OCI-LY1 (cell line): ENCODE data around the gene ZNF441.

Experiments used
- H2AFZ ChIP-seq: fragments of 200-600 bp; sonication (generic), shearing (Covaris generic); 2 replicates; pipeline ENCODE4 v1.6.0; 2014; ENCODE audit warnings: antibody characterized with exemption, mild to moderate bottlenecking, low read length
- H3F3A ChIP-seq: fragments of 200-600 bp; sonication (generic), shearing (Covaris generic); 2 replicates; pipeline ENCODE4 v1.6.0; 2014; ENCODE audit warnings: mild to moderate bottlenecking, antibody characterized with exemption, low read length, moderate library complexity; ENCODE audit not compliant: insufficient read depth
- H3K27ac ChIP-seq: fragments of 200-600 bp; sonication (generic); 2 replicates; pipeline ENCODE4 v1.5.1; 2014; ENCODE audit warnings: low read length, mixed run types, mild to moderate bottlenecking, low read depth; ENCODE audit not compliant: poor library complexity, severe bottlenecking
- H3K27me3 ChIP-seq: fragments of 200-600 bp; sonication (generic); 2 replicates; pipeline ENCODE4 v1.6.0; 2014; ENCODE audit warnings: antibody characterized with exemption, mild to moderate bottlenecking, low read length, moderate library complexity; ENCODE audit not compliant: insufficient read depth
- H3K36me3 ChIP-seq: fragments of 200-600 bp; sonication (generic); 2 replicates; pipeline ENCODE4 v1.6.1; 2014; ENCODE audit warnings: mild to moderate bottlenecking, antibody characterized with exemption, low read length, moderate library complexity, mixed read lengths; ENCODE audit not compliant: insufficient read depth
- H3K4me1 ChIP-seq: fragments of 200-600 bp; sonication (generic); 2 replicates; pipeline ENCODE4 v1.5.1; 2014; ENCODE audit warnings: mild to moderate bottlenecking, low read length, moderate library complexity; ENCODE audit not compliant: insufficient read depth, severe bottlenecking
- H3K4me2 ChIP-seq: fragments of 200-600 bp; sonication (generic), shearing (Covaris generic); 2 replicates; pipeline ENCODE4 v1.6.1; 2014; ENCODE audit warnings: low read length
- H3K4me3 ChIP-seq: fragments of 200-600 bp; sonication (generic); 2 replicates; pipeline ENCODE4 v1.5.1; 2014; ENCODE audit warnings: low read length, low read depth, mild to moderate bottlenecking, mixed read lengths; ENCODE audit not compliant: poor library complexity, severe bottlenecking
- H3K79me2 ChIP-seq: fragments of 200-600 bp; shearing (Covaris generic); 2 replicates; pipeline ENCODE4 v1.6.1; 2016; ENCODE audit warnings: mixed run types, low read length, mixed read lengths; ENCODE audit not compliant: insufficient read depth
- H3K9ac ChIP-seq: fragments of 200-600 bp; sonication (generic), shearing (Covaris generic); 2 replicates; pipeline ENCODE4 v1.6.1; 2014; ENCODE audit warnings: mild to moderate bottlenecking, low read length, mixed read lengths
- H3K9me2 ChIP-seq: fragments of 200-600 bp; sonication (generic), shearing (Covaris generic); 2 replicates; pipeline ENCODE4 v1.6.1; 2014; ENCODE audit warnings: low read depth, mild to moderate bottlenecking, low read length, mixed read lengths
- H3K9me3 ChIP-seq: fragments of 200-600 bp; shearing (Covaris generic); 2 replicates; pipeline ENCODE4 v1.6.1; 2014; ENCODE audit warnings: low read length, mixed read lengths
- H4K20me1 ChIP-seq: fragments of 200-600 bp; sonication (generic), shearing (Covaris generic); 2 replicates; pipeline ENCODE4 v1.6.0; 2016; ENCODE audit warnings: mild to moderate bottlenecking, low read length; ENCODE audit not compliant: insufficient read depth
- EZH2 ChIP-seq: fragments of 200-600 bp; sonication (generic), shearing (Covaris generic); IDR thresholded peaks from 2 replicates; pipeline ENCODE4 v1.8.0; 2017; ENCODE audit warnings: borderline replicate concordance, mixed run types, mild to moderate bottlenecking, antibody characterized with exemption, low read length, moderate library complexity, mixed read lengths
- TF ChIP-seq, protein P1 (sequence below): fragments of 200-600 bp; sonication (generic), shearing (Covaris generic); IDR thresholded peaks from 2 replicates; pipeline ENCODE4 v1.5.1; 2017; ENCODE audit warnings: mild to moderate bottlenecking, antibody characterized with exemption, low read length, moderate library complexity, mixed read lengths

Gene ZNF441

DNA sequence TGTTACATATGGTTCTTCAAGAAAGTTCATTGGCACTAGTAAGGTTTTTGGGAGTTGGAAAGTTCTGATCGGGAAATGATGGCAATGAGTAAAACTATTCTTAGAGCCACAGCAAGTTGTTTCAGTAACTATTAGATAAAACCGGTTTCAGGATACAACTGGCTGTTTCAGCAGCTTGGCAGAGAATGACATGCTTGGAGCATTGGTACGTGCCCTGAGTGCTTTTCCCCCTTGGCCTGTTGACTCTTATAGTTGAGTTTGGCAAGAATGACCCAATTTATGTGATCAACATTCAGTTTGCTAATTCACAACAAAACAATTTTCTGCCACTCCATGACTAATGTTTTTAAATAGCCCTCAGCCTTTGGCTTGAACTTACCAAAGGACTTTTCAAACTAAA lies 20.7 kb downstream of the ZNF441 start:
- no peak for TF ChIP-seq EZH2
- TF ChIP-seq, protein P1, sequence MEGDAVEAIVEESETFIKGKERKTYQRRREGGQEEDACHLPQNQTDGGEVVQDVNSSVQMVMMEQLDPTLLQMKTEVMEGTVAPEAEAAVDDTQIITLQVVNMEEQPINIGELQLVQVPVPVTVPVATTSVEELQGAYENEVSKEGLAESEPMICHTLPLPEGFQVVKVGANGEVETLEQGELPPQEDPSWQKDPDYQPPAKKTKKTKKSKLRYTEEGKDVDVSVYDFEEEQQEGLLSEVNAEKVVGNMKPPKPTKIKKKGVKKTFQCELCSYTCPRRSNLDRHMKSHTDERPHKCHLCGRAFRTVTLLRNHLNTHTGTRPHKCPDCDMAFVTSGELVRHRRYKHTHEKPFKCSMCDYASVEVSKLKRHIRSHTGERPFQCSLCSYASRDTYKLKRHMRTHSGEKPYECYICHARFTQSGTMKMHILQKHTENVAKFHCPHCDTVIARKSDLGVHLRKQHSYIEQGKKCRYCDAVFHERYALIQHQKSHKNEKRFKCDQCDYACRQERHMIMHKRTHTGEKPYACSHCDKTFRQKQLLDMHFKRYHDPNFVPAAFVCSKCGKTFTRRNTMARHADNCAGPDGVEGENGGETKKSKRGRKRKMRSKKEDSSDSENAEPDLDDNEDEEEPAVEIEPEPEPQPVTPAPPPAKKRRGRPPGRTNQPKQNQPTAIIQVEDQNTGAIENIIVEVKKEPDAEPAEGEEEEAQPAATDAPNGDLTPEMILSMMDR, result no peak
- no peaks in the 10 kb centered on the region for H3K79me2 ChIP-seq
- no peak overlapping the region for H3K4me2 ChIP-seq
- peaks cover 12% of the 10 kb centered on the region for H3K36me3 ChIP-seq
- no peaks in the 10 kb centered on the region for H3K4me1 ChIP-seq
- H3K9me2 ChIP-seq, result no peaks in the 10 kb centered on the region
- H2AFZ ChIP-seq, result no peak overlapping the region
- no peak overlapping the region for H3K4me3 ChIP-seq
- no peak overlapping the region for H3K9ac ChIP-seq
- H3K27ac ChIP-seq, result no peak overlapping the region
- H3K27me3 ChIP-seq, result no peaks in the 10 kb centered on the region
- H4K20me1 ChIP-seq, result no peaks in the 10 kb centered on the region
- H3F3A ChIP-seq, result no peaks in the 10 kb centered on the region
- H3K9me3 ChIP-seq, result peaks cover 53% of the 10 kb centered on the region

DNA sequence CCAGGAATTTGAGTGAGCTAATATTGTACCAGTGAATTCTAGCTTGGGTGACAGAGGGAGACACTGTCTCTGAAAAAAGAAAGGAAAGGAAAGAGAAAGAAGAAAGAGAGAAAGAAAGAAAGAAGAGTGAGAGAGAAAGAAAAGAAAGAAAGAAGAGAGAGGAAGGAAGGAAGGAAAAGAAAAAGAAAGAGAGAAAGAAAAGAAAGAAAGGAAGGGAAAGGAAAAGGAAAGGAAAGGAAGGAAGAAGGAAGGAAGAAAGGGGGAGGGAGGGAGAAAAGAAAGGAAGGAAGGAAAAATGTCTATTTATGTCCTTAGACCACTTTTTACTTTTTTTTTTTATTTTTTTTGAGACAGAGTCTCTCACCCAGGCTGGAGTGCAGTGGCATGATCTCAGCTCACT lies 26.1 kb downstream of the ZNF441 start:
- Histone ChIP-seq H3K27me3 (no peaks in the 10 kb centered on the region), H3K27ac (no peak overlapping the region), H4K20me1 (no peaks in the 10 kb centered on the region), H3F3A (no peaks in the 10 kb centered on the region), H3K36me3 (no peaks in the 10 kb centered on the region), H3K9ac (no peak overlapping the region), H3K9me2 (no peaks in the 10 kb centered on the region), H2AFZ (no peak overlapping the region), H3K4me3 (no peak overlapping the region), H3K9me3 (peaks cover 16% of the 10 kb centered on the region), H3K4me1 (peaks cover 5% of the 10 kb centered on the region), H3K79me2 (no peaks in the 10 kb centered on the region), H3K4me2 (no peak overlapping the region)
- TF ChIP-seq EZH2, result no peak

DNA sequence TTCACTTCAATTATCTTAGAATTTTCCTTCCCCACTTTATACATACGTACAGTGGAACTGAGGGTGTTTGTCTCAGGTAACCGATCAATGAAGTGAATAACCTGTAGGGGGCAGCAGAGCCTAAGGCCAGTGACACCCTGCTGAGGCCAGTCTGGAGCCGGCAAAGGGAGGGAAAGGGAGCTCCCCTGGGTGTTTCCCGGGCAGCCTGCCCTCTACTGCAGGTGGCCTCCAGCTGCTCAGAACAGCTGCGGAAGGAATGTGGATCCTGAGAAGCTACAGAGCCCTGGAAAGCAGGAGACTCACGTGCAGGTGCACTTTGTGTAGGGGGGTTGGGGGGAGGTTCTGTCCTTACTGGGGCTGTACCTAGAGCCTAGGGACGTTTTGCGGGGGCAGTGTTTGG lies 30.7 kb downstream of the ZNF441 start:
- Histone ChIP-seq H3K9ac (no peak overlapping the region; the same call in 1 of the 2 replicates), H3K4me3 (peak overlapping the region; percentile 71), H3K9me2 (no peaks in the 10 kb centered on the region)

More for the DNA sequence above, 30.7 kb downstream of the ZNF441 start:
- Histone ChIP-seq H3K27ac (peak overlapping the region; percentile 41), H3K9me3 (peaks cover 5% of the 10 kb centered on the region; the same call in 1 of the 2 replicates), H2AFZ (no peak overlapping the region), H3F3A (no peaks in the 10 kb centered on the region), H3K36me3 (no peaks in the 10 kb centered on the region), H3K4me1 (peaks cover 13% of the 10 kb centered on the region), H3K27me3 (no peaks in the 10 kb centered on the region), H3K79me2 (no peaks in the 10 kb centered on the region), H4K20me1 (no peaks in the 10 kb centered on the region), H3K4me2 (peak overlapping the region; percentile 78; the same call in 1 of the 2 replicates)
- TF ChIP-seq, protein P1, result peak; percentile 86
- no peak for TF ChIP-seq EZH2
